Smooth muscle cell (in vitro differentiated cells): ENCODE data around the gene AUTS2. TPM values are rescaled to one million over a fixed set of nuclear protein-coding genes. Genes with fewer than 3 reads are reported as not detected.

Experiments used
- DNase-seq: peaks from one replicate; lab custom pipeline; 2025; ENCODE audit not compliant: unreplicated experiment; lab: John Stamatoyannopoulos, UW
- H2AFZ ChIP-seq: fragments of 200-600 bp; sonication (generic); 2 replicates; pipeline ENCODE4 v1.6.0; 2016; ENCODE audit warnings: antibody characterized with exemption, low read depth, mild to moderate bottlenecking
- H3F3A ChIP-seq: fragments of 200-600 bp; sonication (generic); 2 replicates; pipeline ENCODE4 v1.6.0; 2017; ENCODE audit warnings: antibody characterized with exemption, low read depth
- H3K27ac ChIP-seq: fragments of 200-600 bp; sonication (generic); 2 replicates; pipeline ENCODE4 v1.5.1; 2016; ENCODE audit warnings: low read depth, mild to moderate bottlenecking
- H3K27me3 ChIP-seq: fragments of 200-600 bp; sonication (generic); 2 replicates; pipeline ENCODE4 v1.6.1; 2016; ENCODE audit warnings: low read depth, mild to moderate bottlenecking
- H3K36me3 ChIP-seq: fragments of 200-600 bp; sonication (generic); 2 replicates; pipeline ENCODE4 v1.5.1; 2016; ENCODE audit warnings: low read depth
- H3K4me1 ChIP-seq: fragments of 200-600 bp; sonication (generic); 2 replicates; pipeline ENCODE4 v1.5.1; 2016; ENCODE audit warnings: low read depth
- H3K4me2 ChIP-seq: fragments of 200-600 bp; sonication (generic); 2 replicates; pipeline ENCODE4 v1.6.0; 2016; ENCODE audit warnings: mild to moderate bottlenecking
- H3K4me3 ChIP-seq: fragments of 200-600 bp; sonication (generic); 2 replicates; pipeline ENCODE4 v1.5.1; 2016; ENCODE audit warnings: mild to moderate bottlenecking
- H3K79me2 ChIP-seq: fragments of 200-600 bp; sonication (generic); 2 replicates; pipeline ENCODE4 v1.6.0; 2016; ENCODE audit warnings: low read depth, mild to moderate bottlenecking
- H3K9ac ChIP-seq: fragments of 200-600 bp; sonication (generic); 2 replicates; pipeline ENCODE4 v1.6.0; 2016; ENCODE audit warnings: low read depth
- H3K9me3 ChIP-seq: fragments of 200-600 bp; sonication (generic); replicated peaks from 2 replicates; pipeline ENCODE4 v1.5.1; 2016; ENCODE audit warnings: low read depth
- H4K20me1 ChIP-seq: fragments of 200-600 bp; sonication (generic); 2 replicates; pipeline ENCODE4 v1.6.0; 2016; ENCODE audit warnings: low read depth
- WGBS: methylation state at CpG from one replicate; pipeline ENCODE4 v1.1.7; 2016; ENCODE audit warnings: low lambda C conversion rate; 5-methylcytosine and 5-hydroxymethylcytosine counted together
- polyA plus RNA-seq: library from polyadenylated mRNA; unstranded; fragments of >200 nt; fragmentation: Nextera tagmentation; extraction: Ambion mirVana; gene quantifications from 2 replicates; pipeline ENCODE4 v1.2.1, GENCODE V29; 2016
- total RNA-seq: library from RNA; depleted of rRNA; stranded (reverse); fragments of >200 nt; gene quantifications from 2 replicates; pipeline ENCODE4 v1.2.3, GENCODE V29; 2014
- TF ChIP-seq, protein P1 (sequence below): fragments of 200-600 bp; sonication (generic); IDR thresholded peaks from 2 replicates; pipeline ENCODE4 v1.5.1; 2017; ENCODE audit warnings: borderline replicate concordance, mild to moderate bottlenecking, antibody characterized with exemption; ENCODE audit not compliant: insufficient read depth, poor library complexity, severe bottlenecking

AUTS2 gene
- total and polyA plus RNA-seq, 2 experiments from 2014 or later, result 6.5 to 8.6 TPM

DNA sequence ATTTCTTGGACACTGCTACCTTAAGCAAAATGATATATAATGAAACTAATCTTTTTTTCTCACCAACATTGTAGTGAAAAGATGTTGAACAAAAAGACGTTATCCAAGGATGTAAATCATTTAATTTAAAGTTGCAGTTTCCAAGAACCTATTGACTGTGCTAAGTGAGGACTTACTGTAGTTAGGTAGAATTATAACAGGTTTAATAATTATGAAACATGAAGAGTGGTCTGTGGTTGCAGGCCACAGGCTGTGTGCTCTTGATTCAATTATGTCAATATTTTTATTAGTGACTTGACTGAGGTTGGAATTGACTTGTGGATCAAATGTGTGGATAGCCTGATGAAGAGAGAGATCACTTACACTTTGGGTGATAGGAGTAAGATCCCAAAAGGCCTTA is 478.1 kb downstream of the AUTS2 start:
- Histone ChIP-seq H2AFZ (no peak overlapping the region), H3K9me3 (no peaks in the 10 kb centered on the region), H3K79me2 (no peaks in the 10 kb centered on the region), H3K9ac (no peak overlapping the region), H3K27me3 (no peaks in the 10 kb centered on the region), H3K4me1 (no peaks in the 10 kb centered on the region), H4K20me1 (peaks cover 3% of the 10 kb centered on the region), H3K27ac (no peak overlapping the region), H3K36me3 (no peaks in the 10 kb centered on the region), H3K4me3 (no peak overlapping the region), H3F3A (no peaks in the 10 kb centered on the region), H3K4me2 (no peak overlapping the region)
- no peak for DNase-seq
- WGBS, result 94% methylated on average over 1 of the region's 1 CpG
- TF ChIP-seq, protein P1, sequence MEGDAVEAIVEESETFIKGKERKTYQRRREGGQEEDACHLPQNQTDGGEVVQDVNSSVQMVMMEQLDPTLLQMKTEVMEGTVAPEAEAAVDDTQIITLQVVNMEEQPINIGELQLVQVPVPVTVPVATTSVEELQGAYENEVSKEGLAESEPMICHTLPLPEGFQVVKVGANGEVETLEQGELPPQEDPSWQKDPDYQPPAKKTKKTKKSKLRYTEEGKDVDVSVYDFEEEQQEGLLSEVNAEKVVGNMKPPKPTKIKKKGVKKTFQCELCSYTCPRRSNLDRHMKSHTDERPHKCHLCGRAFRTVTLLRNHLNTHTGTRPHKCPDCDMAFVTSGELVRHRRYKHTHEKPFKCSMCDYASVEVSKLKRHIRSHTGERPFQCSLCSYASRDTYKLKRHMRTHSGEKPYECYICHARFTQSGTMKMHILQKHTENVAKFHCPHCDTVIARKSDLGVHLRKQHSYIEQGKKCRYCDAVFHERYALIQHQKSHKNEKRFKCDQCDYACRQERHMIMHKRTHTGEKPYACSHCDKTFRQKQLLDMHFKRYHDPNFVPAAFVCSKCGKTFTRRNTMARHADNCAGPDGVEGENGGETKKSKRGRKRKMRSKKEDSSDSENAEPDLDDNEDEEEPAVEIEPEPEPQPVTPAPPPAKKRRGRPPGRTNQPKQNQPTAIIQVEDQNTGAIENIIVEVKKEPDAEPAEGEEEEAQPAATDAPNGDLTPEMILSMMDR, result no peak

DNA sequence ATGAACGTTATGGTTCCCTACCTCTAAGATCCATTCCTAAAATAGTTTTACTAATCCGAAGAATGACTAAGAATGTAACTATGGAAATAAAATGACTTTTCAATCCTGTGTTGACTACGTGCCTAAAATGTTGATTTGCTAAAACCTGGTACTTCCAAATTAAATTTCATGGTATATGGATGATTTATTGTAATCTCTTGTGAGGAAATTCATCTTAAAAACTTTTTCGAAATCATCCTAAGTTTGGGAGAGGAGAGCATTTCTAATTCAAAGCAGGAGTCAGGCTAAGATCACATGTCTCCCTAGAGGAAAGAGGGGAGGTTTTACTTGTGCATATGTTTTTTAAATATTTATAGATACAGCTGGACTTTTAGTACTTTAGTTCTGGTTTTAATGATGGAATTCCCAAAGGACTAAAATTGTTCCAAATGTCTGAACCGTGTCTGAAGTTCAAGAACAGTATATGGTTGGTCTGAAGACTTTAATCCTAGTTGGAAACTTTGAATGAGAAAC is 483.9 kb downstream of the AUTS2 start:
- Histone ChIP-seq H3F3A (no peaks in the 10 kb centered on the region), H3K36me3 (no peaks in the 10 kb centered on the region), H3K9me3 (no peaks in the 10 kb centered on the region), H3K27ac (no peak overlapping the region), H3K4me2 (no peak overlapping the region), H3K27me3 (no peaks in the 10 kb centered on the region), H3K4me3 (no peak overlapping the region), H3K9ac (no peak overlapping the region), H4K20me1 (no peaks in the 10 kb centered on the region), H3K79me2 (no peaks in the 10 kb centered on the region), H3K4me1 (no peaks in the 10 kb centered on the region), H2AFZ (no peak overlapping the region)
- no peak for DNase-seq
- TF ChIP-seq, protein P1, result no peak
- 77% methylated on average over 5 of the region's 5 CpGs for WGBS

DNA sequence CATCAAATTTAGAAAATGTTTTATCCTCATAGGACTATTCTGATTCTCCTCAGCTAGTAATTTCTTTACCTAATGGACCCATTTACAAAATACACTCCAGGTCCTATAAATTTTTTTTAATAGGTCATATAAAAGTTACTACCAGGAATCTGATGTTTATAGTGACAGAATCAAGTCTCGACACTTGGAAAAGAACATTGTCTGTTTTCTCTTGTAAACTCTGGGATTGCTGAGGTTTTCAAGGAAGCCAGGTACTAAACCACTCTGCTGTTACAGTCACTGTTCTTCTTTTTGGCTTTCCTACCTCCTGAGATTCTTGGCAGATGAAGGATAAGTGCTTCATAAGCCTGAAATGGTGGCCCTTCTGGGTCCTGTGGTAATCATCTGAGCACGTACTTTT is 493.1 kb downstream of the AUTS2 start:
- no peaks in the 10 kb centered on the region for H3K79me2 ChIP-seq
- TF ChIP-seq, protein P1, result no peak
- H3K27ac ChIP-seq, result no peak overlapping the region
- no peak overlapping the region for H3K4me3 ChIP-seq
- no peak overlapping the region for H2AFZ ChIP-seq
- WGBS, result 88% methylated on average over 2 of the region's 2 CpGs
- DNase-seq, result no peak
- H3F3A ChIP-seq, result no peaks in the 10 kb centered on the region
- no peaks in the 10 kb centered on the region for H3K36me3 ChIP-seq
- peaks cover 10% of the 10 kb centered on the region for H3K27me3 ChIP-seq
- no peak overlapping the region for H3K4me2 ChIP-seq
- no peaks in the 10 kb centered on the region for H3K9me3 ChIP-seq
- H3K4me1 ChIP-seq, result peaks cover 27% of the 10 kb centered on the region
- H3K9ac ChIP-seq, result no peak overlapping the region
- H4K20me1 ChIP-seq, result peaks cover 4% of the 10 kb centered on the region
